GM23248 (cell line): ENCODE results near the gene IGFL4. TPM values are rescaled to one million over a fixed set of nuclear protein-coding genes. Genes with fewer than 3 reads are reported as not detected.

Source experiments
- DNase-seq: peaks from one replicate; pipeline ENCODE4 v3.0.0-alpha.2; 2015
- H2AFZ ChIP-seq: fragments of 200-600 bp; sonication (generic); 2 replicates; pipeline ENCODE4 v1.6.1; 2016; ENCODE audit warnings: antibody characterized with exemption
- H3F3A ChIP-seq: fragments of 200-600 bp; sonication (generic); 2 replicates; pipeline ENCODE4 v1.6.1; 2016; ENCODE audit warnings: mild to moderate bottlenecking, antibody characterized with exemption, mixed run types; ENCODE audit not compliant: insufficient read depth
- H3K27ac ChIP-seq: fragments of 200-600 bp; sonication (generic); 2 replicates; pipeline ENCODE4 v1.5.1; 2016; ENCODE audit warnings: mild to moderate bottlenecking
- H3K27me3 ChIP-seq: fragments of 200-600 bp; sonication (generic); replicated peaks from 2 replicates; pipeline ENCODE4 v1.6.1; 2016; ENCODE audit warnings: mild to moderate bottlenecking; ENCODE audit not compliant: insufficient read depth
- H3K36me3 ChIP-seq: fragments of 200-600 bp; sonication (generic); 2 replicates; pipeline ENCODE4 v1.6.1; 2016; ENCODE audit warnings: low read depth, mild to moderate bottlenecking
- H3K4me1 ChIP-seq: fragments of 200-600 bp; sonication (generic); 2 replicates; pipeline ENCODE4 v1.6.1; 2016; ENCODE audit warnings: mild to moderate bottlenecking; ENCODE audit not compliant: insufficient read depth
- H3K4me2 ChIP-seq: fragments of 200-600 bp; sonication (generic); one replicate; pipeline ENCODE4 v1.6.1; 2016; ENCODE audit warnings: mild to moderate bottlenecking; ENCODE audit not compliant: unreplicated experiment
- H3K4me3 ChIP-seq: fragments of 200-600 bp; sonication (generic); 2 replicates; pipeline ENCODE4 v1.5.1; 2016; ENCODE audit warnings: mild to moderate bottlenecking
- H3K79me2 ChIP-seq: fragments of 200-600 bp; sonication (generic); 2 replicates; pipeline ENCODE4 v1.6.1; 2016; ENCODE audit warnings: mild to moderate bottlenecking; ENCODE audit not compliant: insufficient read depth
- H3K9ac ChIP-seq: fragments of 200-600 bp; sonication (generic); 2 replicates; pipeline ENCODE4 v1.6.1; 2016; ENCODE audit warnings: mild to moderate bottlenecking
- H3K9me2 ChIP-seq: fragments of 200-600 bp; sonication (generic); 2 replicates; pipeline ENCODE4 v1.6.1; 2016; ENCODE audit warnings: mixed run types, mild to moderate bottlenecking, moderate library complexity; ENCODE audit not compliant: insufficient read depth
- H3K9me3 ChIP-seq: fragments of 200-600 bp; sonication (generic); one replicate; pipeline ENCODE4 v1.6.1; 2017; ENCODE audit warnings: low read depth
- H4K20me1 ChIP-seq: fragments of 200-600 bp; sonication (generic); 2 replicates; pipeline ENCODE4 v1.6.0; 2016; ENCODE audit not compliant: insufficient read depth
- EZH2 ChIP-seq: fragments of 200-600 bp; sonication (generic); IDR thresholded peaks from 2 replicates; pipeline ENCODE4 v1.6.1; 2018; ENCODE audit warnings: antibody characterized with exemption, mild to moderate bottlenecking; ENCODE audit not compliant: insufficient read depth, poor library complexity, severe bottlenecking
- EZH2phosphoT487 ChIP-seq: fragments of 200-600 bp; sonication (generic); IDR thresholded peaks from 2 replicates; pipeline ENCODE4 v1.6.1; 2018; ENCODE audit warnings: antibody characterized with exemption, moderate library complexity, mild to moderate bottlenecking, low read depth; ENCODE audit not compliant: insufficient read depth
- WGBS, 2 experiments: methylation state at CpG; one replicate each; pipeline ENCODE4 v1.1.6; 2015 to 2017; ENCODE audit warnings: low lambda C conversion rate in 2 of 2, low coverage in 1 of 2; ENCODE audit errors: missing lambda C conversion rate in 2 of 2; 5-methylcytosine and 5-hydroxymethylcytosine counted together
- in situ Hi-C: fragments of 300-500 bp; cut with MboI; formaldehyde crosslinking; loops from 2 replicates; pipeline ENCODE4 v1.15.0; 2020
- polyA plus RNA-seq: library from polyadenylated mRNA; unstranded; fragments of >200 nt; fragmentation: Nextera tagmentation; extraction: Ambion mirVana; gene quantifications from 2 replicates; pipeline ENCODE4 v1.2.1, GENCODE V29; 2016
- total RNA-seq: library from RNA; depleted of rRNA; stranded (reverse); fragments of >200 nt; shearing (Covaris generic); gene quantifications from 2 replicates; pipeline ENCODE4 v1.2.3, GENCODE V29; 2014

Gene IGFL4
- total and polyA plus RNA-seq, 2 experiments from 2014 or later, result not detected

DNA sequence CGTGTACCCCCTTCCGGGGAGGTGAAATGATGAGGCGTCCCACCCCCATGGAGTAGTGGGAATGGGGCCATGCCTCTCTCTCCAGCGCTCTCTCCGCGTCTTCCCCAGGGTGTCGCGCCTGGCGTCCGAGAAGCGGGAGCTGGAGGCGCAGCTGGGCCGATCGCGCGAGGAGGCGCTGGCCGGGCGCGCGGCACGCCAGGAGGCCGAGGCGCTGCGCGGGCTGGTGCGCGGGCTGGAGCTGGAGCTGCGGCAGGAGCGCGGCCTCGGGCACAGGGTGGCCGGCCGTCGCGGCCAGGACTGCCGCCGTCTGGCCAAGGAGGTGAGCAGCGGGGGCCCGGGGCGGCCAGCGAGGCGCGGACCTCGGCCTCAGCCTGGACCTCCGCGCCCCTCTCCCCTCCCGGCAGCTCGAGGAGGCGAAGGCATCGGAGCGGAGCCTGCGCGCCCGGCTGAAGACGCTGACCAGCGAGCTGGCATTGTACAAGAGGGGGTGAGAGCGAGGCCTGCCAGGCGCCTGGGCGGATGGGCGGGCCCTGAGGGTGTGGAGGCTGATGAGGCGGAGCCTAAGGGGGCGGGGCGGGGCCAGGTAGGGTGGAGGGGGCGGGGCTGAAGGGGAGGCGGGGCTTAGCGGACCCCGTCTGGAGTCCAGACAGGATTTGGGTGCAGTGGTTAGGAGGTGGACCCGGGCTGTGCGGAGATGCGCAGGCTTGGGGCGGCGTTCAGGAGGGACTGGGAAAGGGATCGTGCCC, 25.7 kb downstream of the IGFL4 start:
- Histone ChIP-seq H3K4me1 (no peaks in the 10 kb centered on the region), H3K9me3 (no peaks in the 10 kb centered on the region), H3F3A (no peaks in the 10 kb centered on the region), H3K9me2 (no peaks in the 10 kb centered on the region), H3K79me2 (no peaks in the 10 kb centered on the region), H3K4me2 (no peak overlapping the region), H3K36me3 (no peaks in the 10 kb centered on the region), H3K4me3 (no peak overlapping the region), H3K27me3 (peaks cover 12% of the 10 kb centered on the region; the same call in 1 of the 2 replicates), H3K9ac (no peak overlapping the region), H2AFZ (no peak overlapping the region), H3K27ac (no peak overlapping the region), H4K20me1 (no peaks in the 10 kb centered on the region)
- in situ Hi-C loops, result no loop called here
- 23 to 26% methylated on average over 61 to 72 of the region's 74 CpGs for WGBS, 2 experiments
- no peak for TF ChIP-seq EZH2
- TF ChIP-seq EZH2phosphoT487, result no peak
- peak; percentile 47 for DNase-seq

DNA sequence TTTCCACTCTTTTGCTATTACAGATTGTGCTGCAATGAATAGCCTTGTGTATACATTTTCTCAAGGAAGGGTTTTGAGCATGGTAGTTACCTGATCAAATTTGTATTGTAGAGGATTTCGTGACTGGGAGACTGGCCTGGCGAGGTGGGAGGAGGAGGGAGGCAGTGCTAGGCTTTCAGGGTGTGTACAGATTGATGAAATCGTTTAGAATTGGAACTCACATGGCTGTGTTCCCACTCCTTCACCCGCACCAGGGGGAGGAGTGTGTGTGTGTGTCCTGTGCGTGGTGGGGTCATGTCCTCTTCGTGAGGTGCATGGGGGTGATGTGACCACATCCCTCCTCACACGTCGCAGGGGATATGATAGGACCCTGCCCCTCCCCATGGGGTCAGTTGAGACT, 26.3 kb downstream of the IGFL4 start:
- H3K4me3 ChIP-seq, result no peak overlapping the region
- no peaks in the 10 kb centered on the region for H3K79me2 ChIP-seq
- no peak for DNase-seq
- peaks cover 12% of the 10 kb centered on the region; the same call in 1 of the 2 replicates for H3K27me3 ChIP-seq
- WGBS, 2 experiments, result 71 to 73% methylated on average over 8 of the region's 8 CpGs
- no peaks in the 10 kb centered on the region for H3F3A ChIP-seq
- no peak overlapping the region for H3K9ac ChIP-seq
- no peak overlapping the region for H2AFZ ChIP-seq
- H3K4me2 ChIP-seq, result no peak overlapping the region
- H3K27ac ChIP-seq, result no peak overlapping the region
- no peaks in the 10 kb centered on the region for H3K4me1 ChIP-seq
- H3K9me2 ChIP-seq, result no peaks in the 10 kb centered on the region
- no peaks in the 10 kb centered on the region for H4K20me1 ChIP-seq
- H3K36me3 ChIP-seq, result no peaks in the 10 kb centered on the region
- in situ Hi-C loops, result no loop called here
- TF ChIP-seq EZH2phosphoT487 (no peak), EZH2 (no peak)
- no peaks in the 10 kb centered on the region for H3K9me3 ChIP-seq

DNA sequence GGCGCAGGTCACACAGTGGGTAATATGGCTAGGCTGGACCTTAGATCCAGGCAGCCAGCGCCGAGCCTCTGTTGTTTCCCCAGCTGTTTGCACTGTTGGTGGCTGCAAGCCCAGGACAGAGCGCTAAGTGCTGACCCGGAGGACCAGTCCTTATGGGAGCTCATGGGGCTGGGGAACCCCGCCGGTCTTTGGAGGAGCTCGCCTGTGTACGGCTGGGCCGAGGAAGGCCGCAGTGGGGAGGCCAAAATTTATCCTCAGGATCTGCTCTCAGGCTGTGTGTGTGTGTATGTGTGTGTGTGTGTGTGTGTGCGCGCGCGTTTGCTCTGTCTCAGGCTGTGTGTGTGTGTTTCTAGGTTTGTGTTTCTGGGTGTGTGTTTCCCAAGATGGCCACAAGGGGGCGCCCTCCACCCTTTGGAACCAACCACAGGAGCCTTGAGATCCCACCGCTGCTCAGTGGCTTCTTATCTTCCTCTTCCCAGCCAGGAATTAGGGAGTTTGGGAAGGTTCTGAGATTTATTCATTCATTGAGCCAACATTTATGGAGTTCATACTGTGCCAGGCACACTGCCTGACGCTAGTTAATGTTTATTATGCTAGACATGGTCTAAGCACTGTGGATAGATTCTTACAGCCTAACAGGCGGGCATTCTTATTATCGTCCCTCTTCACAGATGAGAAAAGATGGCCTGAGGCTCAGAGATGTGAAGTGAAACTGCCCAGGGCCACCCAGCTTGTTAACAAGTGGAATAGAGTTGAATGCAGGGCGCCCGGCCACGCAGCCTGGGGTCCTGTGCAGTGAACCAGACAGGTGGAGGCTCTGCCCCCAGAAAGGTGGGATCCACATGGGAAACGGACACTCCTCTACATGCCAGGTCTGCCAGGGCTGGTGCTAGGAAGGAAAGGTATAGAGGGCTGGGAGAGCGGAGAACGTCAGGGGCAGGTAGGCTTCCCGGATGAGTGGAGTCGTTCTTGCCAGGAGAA, 31.0 kb downstream of the IGFL4 start:
- Histone ChIP-seq H3K36me3 (no peaks in the 10 kb centered on the region), H2AFZ (no peak overlapping the region), H3K9me2 (no peaks in the 10 kb centered on the region), H4K20me1 (no peaks in the 10 kb centered on the region), H3K4me3 (no peak overlapping the region), H3K27me3 (no peaks in the 10 kb centered on the region), H3K9ac (no peak overlapping the region), H3F3A (no peaks in the 10 kb centered on the region), H3K9me3 (no peaks in the 10 kb centered on the region), H3K4me2 (no peak overlapping the region), H3K27ac (no peak overlapping the region), H3K79me2 (no peaks in the 10 kb centered on the region), H3K4me1 (no peaks in the 10 kb centered on the region)
- TF ChIP-seq EZH2phosphoT487 (no peak), EZH2 (no peak)
- peak; percentile 65 for DNase-seq
- 59 to 61% methylated on average over 26 to 28 of the region's 28 CpGs for WGBS, 2 experiments
- in situ Hi-C loops, result no loop called here

DNA sequence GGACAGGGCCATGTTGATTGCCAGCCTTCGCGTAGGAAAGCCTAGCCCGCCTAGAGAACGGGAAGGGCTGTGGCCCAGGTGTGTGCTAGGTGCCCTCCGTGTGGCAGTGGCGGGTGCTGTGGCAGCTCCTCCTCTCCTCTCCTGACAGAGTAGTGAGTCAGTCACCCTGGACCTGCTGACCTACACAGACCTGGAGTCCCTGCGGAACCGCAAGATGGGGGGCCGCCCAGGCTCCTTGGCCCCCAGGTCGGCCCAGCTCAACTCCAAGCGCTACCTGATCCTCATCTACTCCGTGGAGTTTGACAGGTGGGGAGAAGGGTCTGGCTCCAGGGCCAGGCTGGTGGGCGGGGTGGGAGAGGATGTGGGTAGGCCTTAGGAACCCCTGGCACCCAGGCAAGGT, 34.4 kb downstream of the IGFL4 start:
- no peaks in the 10 kb centered on the region for H4K20me1 ChIP-seq
- no peaks in the 10 kb centered on the region for H3K79me2 ChIP-seq
- H3K4me1 ChIP-seq, result no peaks in the 10 kb centered on the region
- H3K9me3 ChIP-seq, result no peaks in the 10 kb centered on the region
- no peaks in the 10 kb centered on the region for H3K9me2 ChIP-seq
- no peak overlapping the region for H3K4me3 ChIP-seq
- DNase-seq, result no peak
- no peaks in the 10 kb centered on the region for H3F3A ChIP-seq
- H2AFZ ChIP-seq, result no peak overlapping the region
- no peaks in the 10 kb centered on the region for H3K27me3 ChIP-seq
- TF ChIP-seq EZH2phosphoT487 (no peak), EZH2 (no peak)
- H3K4me2 ChIP-seq, result no peak overlapping the region
- in situ Hi-C loops, result no loop called here
- H3K27ac ChIP-seq, result no peak overlapping the region
- H3K36me3 ChIP-seq, result no peaks in the 10 kb centered on the region
- 96 to 99% methylated on average over 13 of the region's 13 CpGs for WGBS, 2 experiments
- H3K9ac ChIP-seq, result no peak overlapping the region
